Keratinocyte (primary cell): ENCODE results near the gene DPP10.

Experiments used
- EZH2 ChIP-seq: IDR thresholded peaks from one replicate; pipeline ENCODE4 v1.6.1; 2012; ENCODE audit warnings: inconsistent platforms, mild to moderate bottlenecking, low read length, moderate library complexity
- TF ChIP-seq, protein P1 (sequence below), 3 experiments: IDR thresholded peaks in 1 of 3; conservative IDR thresholded peaks in 1 of 3; optimal IDR thresholded peaks in 1 of 3; 2 replicates in 2 of 3; 3 replicates in 1 of 3; pipeline versions ENCODE3 to v1.5.1; 2011; ENCODE audit warnings: low read length in 3 of 3, mild to moderate bottlenecking in 3 of 3, moderate library complexity in 2 of 3, control low read depth in 1 of 3, inconsistent platforms in 1 of 3; ENCODE audit not compliant: insufficient read depth in 2 of 3; ENCODE audit errors: extremely low read depth in 1 of 3

DNA sequence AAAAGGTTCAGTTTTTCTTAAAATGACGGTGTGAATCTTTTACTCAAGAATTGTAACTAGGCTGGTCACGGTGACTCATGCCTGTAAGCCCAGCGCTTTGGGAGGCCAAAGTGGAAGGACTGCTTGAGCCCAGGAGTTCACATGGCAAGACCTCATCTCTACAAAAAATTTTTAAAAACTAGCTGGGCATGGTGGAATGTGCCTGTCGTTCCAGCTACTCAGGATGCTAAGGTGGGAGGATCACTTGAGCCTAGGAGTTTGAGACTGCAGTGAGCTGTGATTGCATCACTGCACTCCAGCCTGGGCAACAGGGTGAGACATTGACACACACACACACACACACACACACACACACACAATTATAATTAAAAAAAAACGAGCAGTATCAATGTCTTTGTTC, 369.8 kb downstream of the DPP10 start:
- TF ChIP-seq, protein P1, sequence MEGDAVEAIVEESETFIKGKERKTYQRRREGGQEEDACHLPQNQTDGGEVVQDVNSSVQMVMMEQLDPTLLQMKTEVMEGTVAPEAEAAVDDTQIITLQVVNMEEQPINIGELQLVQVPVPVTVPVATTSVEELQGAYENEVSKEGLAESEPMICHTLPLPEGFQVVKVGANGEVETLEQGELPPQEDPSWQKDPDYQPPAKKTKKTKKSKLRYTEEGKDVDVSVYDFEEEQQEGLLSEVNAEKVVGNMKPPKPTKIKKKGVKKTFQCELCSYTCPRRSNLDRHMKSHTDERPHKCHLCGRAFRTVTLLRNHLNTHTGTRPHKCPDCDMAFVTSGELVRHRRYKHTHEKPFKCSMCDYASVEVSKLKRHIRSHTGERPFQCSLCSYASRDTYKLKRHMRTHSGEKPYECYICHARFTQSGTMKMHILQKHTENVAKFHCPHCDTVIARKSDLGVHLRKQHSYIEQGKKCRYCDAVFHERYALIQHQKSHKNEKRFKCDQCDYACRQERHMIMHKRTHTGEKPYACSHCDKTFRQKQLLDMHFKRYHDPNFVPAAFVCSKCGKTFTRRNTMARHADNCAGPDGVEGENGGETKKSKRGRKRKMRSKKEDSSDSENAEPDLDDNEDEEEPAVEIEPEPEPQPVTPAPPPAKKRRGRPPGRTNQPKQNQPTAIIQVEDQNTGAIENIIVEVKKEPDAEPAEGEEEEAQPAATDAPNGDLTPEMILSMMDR (optimal IDR thresholded peaks at IDR 0.05 in 1 of 3, IDR thresholded peaks at IDR 0.05 in 1 of 3, conservative IDR thresholded peaks at IDR 0.05 in 1 of 3; ENCODE audit: extremely low read depth in 1 of 3, insufficient read depth in 2 of 3, low read length in 3 of 3) = no peak
- TF ChIP-seq EZH2 = no peak
